MM.1S (cell line): ENCODE results near the gene SOX9.

Experiments
- EZH2 ChIP-seq: fragments of 300-600 bp; sonication (generic); optimal IDR thresholded peaks from 2 replicates; pipeline ENCODE3; 2017; ENCODE audit warnings: low read depth, mild to moderate bottlenecking, antibody characterized with exemption, low read length, mixed read lengths
- TF ChIP-seq, protein P1 (sequence below): fragments of 300-600 bp; sonication (generic); IDR thresholded peaks from 2 replicates; pipeline ENCODE4 v1.5.1; 2016; ENCODE audit warnings: antibody characterized with exemption, low read length, mixed read lengths

DNA sequence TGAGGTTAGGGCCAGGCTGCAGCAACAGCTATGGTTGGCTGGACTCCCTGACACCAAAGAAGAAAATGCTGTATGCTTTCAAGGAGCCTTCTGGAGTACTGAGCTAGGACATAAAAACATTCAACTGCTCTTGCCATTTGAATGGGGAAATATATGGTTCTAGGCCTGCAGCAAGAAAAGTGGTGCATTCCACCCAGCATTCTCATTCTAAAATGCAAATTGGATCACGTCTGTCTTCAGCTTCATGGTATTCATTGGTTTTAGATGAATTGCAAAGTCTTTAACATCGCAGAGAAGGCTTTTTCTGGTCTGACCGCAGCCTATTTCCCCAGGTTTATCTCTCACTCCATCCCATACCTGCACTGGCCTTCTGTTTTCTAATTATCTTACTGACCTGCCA, 27.1 kb upstream of the SOX9 start:
- TF ChIP-seq, protein P1, sequence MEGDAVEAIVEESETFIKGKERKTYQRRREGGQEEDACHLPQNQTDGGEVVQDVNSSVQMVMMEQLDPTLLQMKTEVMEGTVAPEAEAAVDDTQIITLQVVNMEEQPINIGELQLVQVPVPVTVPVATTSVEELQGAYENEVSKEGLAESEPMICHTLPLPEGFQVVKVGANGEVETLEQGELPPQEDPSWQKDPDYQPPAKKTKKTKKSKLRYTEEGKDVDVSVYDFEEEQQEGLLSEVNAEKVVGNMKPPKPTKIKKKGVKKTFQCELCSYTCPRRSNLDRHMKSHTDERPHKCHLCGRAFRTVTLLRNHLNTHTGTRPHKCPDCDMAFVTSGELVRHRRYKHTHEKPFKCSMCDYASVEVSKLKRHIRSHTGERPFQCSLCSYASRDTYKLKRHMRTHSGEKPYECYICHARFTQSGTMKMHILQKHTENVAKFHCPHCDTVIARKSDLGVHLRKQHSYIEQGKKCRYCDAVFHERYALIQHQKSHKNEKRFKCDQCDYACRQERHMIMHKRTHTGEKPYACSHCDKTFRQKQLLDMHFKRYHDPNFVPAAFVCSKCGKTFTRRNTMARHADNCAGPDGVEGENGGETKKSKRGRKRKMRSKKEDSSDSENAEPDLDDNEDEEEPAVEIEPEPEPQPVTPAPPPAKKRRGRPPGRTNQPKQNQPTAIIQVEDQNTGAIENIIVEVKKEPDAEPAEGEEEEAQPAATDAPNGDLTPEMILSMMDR = no peak
- TF ChIP-seq EZH2 = no peak
